RWPE2 (cell line): ENCODE results near the gene ANXA2.

Experiments
- ATAC-seq: fragments of 200-7000 bp; cut with Tn5 transposase; 3 replicates; pipeline ENCODE4 v1.9.1; 2021; ENCODE audit warnings: low read depth
- DNase-seq: peaks from one replicate; pipeline ENCODE4 v3.0.0-alpha.2; 2020; ENCODE audit warnings: low spot score
- H3K27ac ChIP-seq: fragments of 450-650 bp; 2 replicates; pipeline ENCODE4 v1.5.1; 2017; ENCODE audit warnings: mild to moderate bottlenecking; ENCODE audit not compliant: poor library complexity, severe bottlenecking
- H3K27me3 ChIP-seq: fragments of 250-450 bp; sonication (Bioruptor Pico); 2 replicates; pipeline ENCODE4 v1.5.1; 2021; ENCODE audit warnings: mild to moderate bottlenecking, moderate library complexity; ENCODE audit not compliant: insufficient read depth, poor library complexity, severe bottlenecking
- H3K36me3 ChIP-seq: fragments of 250-450 bp; sonication (Bioruptor Pico); 2 replicates; pipeline ENCODE4 v1.5.1; 2020; ENCODE audit warnings: low read depth, mild to moderate bottlenecking, moderate library complexity
- H3K4me1 ChIP-seq: fragments of 250-450 bp; sonication (Bioruptor Pico); 2 replicates; pipeline ENCODE4 v1.5.1; 2021; ENCODE audit warnings: mild to moderate bottlenecking, moderate library complexity; ENCODE audit not compliant: insufficient read depth, poor library complexity, severe bottlenecking
- H3K4me3 ChIP-seq: fragments of 250-450 bp; sonication (Bioruptor Pico); 2 replicates; pipeline ENCODE4 v1.5.1; 2021; ENCODE audit warnings: mild to moderate bottlenecking, moderate library complexity; ENCODE audit not compliant: severe bottlenecking
- H3K9me3 ChIP-seq: fragments of 250-450 bp; sonication (Bioruptor Pico); 2 replicates; pipeline ENCODE4 v1.5.1; 2021; ENCODE audit warnings: mild to moderate bottlenecking, moderate library complexity; ENCODE audit not compliant: severe bottlenecking
- TF ChIP-seq, protein P1 (sequence below): fragments of 450-650 bp; IDR thresholded peaks from one replicate; pipeline ENCODE4 v1.5.1; 2017; ENCODE audit warnings: mild to moderate bottlenecking, moderate library complexity; ENCODE audit not compliant: poor library complexity, severe bottlenecking

Gene ANXA2

DNA sequence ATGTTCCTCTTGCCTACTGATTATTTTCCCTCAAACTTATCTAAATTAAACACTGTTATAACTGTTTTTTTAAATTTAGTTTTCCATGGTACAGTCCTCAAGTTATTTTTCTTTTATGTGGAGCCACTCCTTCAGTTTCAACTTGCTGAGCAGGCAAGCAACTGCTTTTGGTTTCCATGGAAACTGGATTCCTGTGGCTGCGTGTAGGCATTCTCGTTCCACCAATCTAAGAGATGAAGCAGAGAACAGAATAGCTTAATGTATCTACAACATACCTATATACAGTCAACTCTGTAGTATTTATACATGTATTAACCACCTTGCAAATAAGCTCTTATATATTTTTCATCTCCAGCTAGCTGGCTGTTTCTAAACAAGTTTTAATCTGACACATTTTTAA, 25.8 kb upstream of the ANXA2 start:
- DNase-seq = peak; percentile 83
- peak overlapping the region; percentile 99 for H3K27ac ChIP-seq
- H3K4me1 ChIP-seq = peaks cover 67% of the 10 kb centered on the region

DNA sequence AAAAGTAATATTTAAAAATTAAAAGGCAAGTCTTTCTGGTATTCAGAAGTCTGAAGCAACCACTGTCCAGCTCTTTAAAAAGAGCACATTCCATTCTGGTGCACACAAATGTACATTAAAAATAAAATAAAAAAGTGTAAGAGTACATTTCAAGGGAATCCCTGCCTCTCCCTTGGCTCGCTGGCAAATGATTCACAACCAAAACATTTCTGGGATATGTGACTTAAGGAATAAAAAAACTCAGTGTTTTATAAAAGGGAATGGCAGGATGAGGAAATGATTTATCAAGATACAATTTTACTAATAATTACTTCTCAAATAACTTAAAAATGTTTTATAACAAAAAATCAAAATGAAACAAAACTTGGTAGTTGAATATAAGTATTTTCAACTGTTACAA, 23.8 kb upstream of the ANXA2 start:
- DNase-seq (no peak), ATAC-seq (peak; percentile 76)
- peaks cover 21% of the 10 kb centered on the region for H3K36me3 ChIP-seq
- H3K9me3 ChIP-seq = no peaks in the 10 kb centered on the region
- peak overlapping the region; percentile 99 for H3K27ac ChIP-seq
- TF ChIP-seq, protein P1, sequence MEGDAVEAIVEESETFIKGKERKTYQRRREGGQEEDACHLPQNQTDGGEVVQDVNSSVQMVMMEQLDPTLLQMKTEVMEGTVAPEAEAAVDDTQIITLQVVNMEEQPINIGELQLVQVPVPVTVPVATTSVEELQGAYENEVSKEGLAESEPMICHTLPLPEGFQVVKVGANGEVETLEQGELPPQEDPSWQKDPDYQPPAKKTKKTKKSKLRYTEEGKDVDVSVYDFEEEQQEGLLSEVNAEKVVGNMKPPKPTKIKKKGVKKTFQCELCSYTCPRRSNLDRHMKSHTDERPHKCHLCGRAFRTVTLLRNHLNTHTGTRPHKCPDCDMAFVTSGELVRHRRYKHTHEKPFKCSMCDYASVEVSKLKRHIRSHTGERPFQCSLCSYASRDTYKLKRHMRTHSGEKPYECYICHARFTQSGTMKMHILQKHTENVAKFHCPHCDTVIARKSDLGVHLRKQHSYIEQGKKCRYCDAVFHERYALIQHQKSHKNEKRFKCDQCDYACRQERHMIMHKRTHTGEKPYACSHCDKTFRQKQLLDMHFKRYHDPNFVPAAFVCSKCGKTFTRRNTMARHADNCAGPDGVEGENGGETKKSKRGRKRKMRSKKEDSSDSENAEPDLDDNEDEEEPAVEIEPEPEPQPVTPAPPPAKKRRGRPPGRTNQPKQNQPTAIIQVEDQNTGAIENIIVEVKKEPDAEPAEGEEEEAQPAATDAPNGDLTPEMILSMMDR = no peak
- no peaks in the 10 kb centered on the region for H3K27me3 ChIP-seq
- no peak overlapping the region for H3K4me3 ChIP-seq
- peaks cover 49% of the 10 kb centered on the region for H3K4me1 ChIP-seq

More for the DNA sequence above, 25.8 kb upstream of the ANXA2 start:
- H3K9me3 ChIP-seq = no peaks in the 10 kb centered on the region
- H3K4me3 ChIP-seq = no peak overlapping the region
- TF ChIP-seq, protein P1 = no peak
- peaks cover 37% of the 10 kb centered on the region for H3K36me3 ChIP-seq
- no peaks in the 10 kb centered on the region for H3K27me3 ChIP-seq
- peak; percentile 83 for ATAC-seq

- ATAC-seq = no peak
- H3K27ac ChIP-seq = peak overlapping the region; percentile 99
Measured at GRCh38 chr15:60420203-60420716, 22.5 kb upstream of the ANXA2 start.

DNA sequence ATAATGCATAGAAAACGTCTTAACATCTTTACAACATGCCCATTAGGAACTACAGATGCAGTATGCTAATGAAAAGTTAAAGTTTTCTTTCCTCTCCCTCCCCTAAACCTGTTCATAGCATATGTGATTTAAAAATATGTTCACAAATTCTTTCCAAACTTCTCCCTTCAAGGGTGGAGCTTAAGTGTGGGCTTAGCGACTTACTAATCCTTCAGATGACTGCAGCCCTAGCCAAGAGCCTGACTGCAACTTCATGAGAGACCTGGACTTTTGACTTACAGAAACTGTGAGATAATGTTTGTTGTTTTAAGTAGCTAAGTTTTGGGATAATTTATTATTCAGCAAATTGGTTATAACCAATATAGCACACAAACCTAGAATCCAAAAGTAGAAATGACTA, 22.0 kb upstream of the ANXA2 start:
- Histone ChIP-seq H3K27ac (peak overlapping the region; percentile 99), H3K4me1 (peaks cover 48% of the 10 kb centered on the region), H3K4me3 (no peak overlapping the region), H3K36me3 (peaks cover 15% of the 10 kb centered on the region), H3K27me3 (no peaks in the 10 kb centered on the region), H3K9me3 (no peaks in the 10 kb centered on the region)
- DNase-seq (no peak), ATAC-seq (peak; percentile 24; the same call in 2 of the 3 replicates)
- TF ChIP-seq, protein P1 = no peak

More at GRCh38 chr15:60420203-60420716, 22.5 kb upstream of the ANXA2 start:
- DNase-seq = no peak
- Histone ChIP-seq H3K4me3 (no peak overlapping the region), H3K27me3 (no peaks in the 10 kb centered on the region), H3K9me3 (no peaks in the 10 kb centered on the region), H3K4me1 (peaks cover 48% of the 10 kb centered on the region), H3K36me3 (peaks cover 15% of the 10 kb centered on the region)
- TF ChIP-seq, protein P1 = no peak

DNA sequence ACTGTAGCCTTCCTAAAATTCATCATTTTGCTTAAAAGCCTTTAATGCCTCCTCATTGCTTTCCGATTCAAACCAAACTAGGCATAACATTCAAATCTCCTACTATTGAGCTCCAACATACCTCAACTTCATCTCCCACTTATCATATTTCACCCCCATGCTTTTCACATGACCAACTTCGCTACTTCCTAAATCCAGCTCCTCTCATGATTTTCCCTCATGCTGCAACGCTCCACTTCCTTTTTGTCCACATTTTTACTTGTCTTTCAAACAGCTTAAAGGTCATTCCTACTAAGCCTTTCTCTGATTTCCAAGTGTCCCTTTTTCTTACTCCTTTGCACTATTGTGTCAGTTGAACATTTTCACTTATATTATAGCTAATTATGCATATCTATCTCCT, 20.3 kb upstream of the ANXA2 start:
- Histone ChIP-seq H3K4me1 (peaks cover 52% of the 10 kb centered on the region), H3K36me3 (peaks cover 9% of the 10 kb centered on the region)
- DNase-seq = no peak

More for the DNA sequence above, 20.3 kb upstream of the ANXA2 start:
- Histone ChIP-seq H3K27ac (no peak overlapping the region), H3K4me3 (no peak overlapping the region), H3K27me3 (no peaks in the 10 kb centered on the region), H3K9me3 (no peaks in the 10 kb centered on the region)
- ATAC-seq = no peak
- TF ChIP-seq, protein P1 = no peak
